Activated CD8-positive, alpha-beta memory T cell treated with anti-CD3 and anti-CD28 coated beads, Interleukin-2, amount 10 ng/mL, durations not matched to agents 7 days and 5 days (primary cell): Measurements from ENCODE around the gene TPGS1. TPM values are rescaled to one million over a fixed set of nuclear protein-coding genes. Genes with fewer than 3 reads are reported as not detected.

Experiments used
- ATAC-seq: fragments of 150-1000 bp; cut with Tn5 transposase; one replicate; pipeline ENCODE4 v1.10.0; 2021; ENCODE audit warnings: moderate library complexity
- CTCF ChIA-PET: fragments of 350-600 bp; sonication (Branson Sonifier 250); formaldehyde crosslinking; loops from one replicate; lab custom pipeline; 2021; ENCODE audit warnings: antibody characterized with exemption; lab: Charles Lee
- DNase-seq: peaks from one replicate; pipeline ENCODE4 v3.0.0-alpha.2; 2020
- H3K27ac Mint-ChIP-seq: one replicate; pipeline ENCODE4 v1.8.0; 2021; ENCODE audit warnings: mild to moderate bottlenecking, mixed read lengths
- H3K27me3 Mint-ChIP-seq: one replicate; pipeline ENCODE4 v1.8.0; 2021; ENCODE audit warnings: mixed read lengths
- H3K36me3 Mint-ChIP-seq: one replicate; pipeline ENCODE4 v1.8.0; 2021; ENCODE audit warnings: mild to moderate bottlenecking, mixed read lengths
- H3K4me1 Mint-ChIP-seq: one replicate; pipeline ENCODE4 v1.8.0; 2021; ENCODE audit warnings: mixed read lengths
- H3K4me3 Mint-ChIP-seq: one replicate; pipeline ENCODE4 v1.8.0; 2021; ENCODE audit warnings: mild to moderate bottlenecking, moderate library complexity, mixed read lengths
- H3K9me3 Mint-ChIP-seq: one replicate; pipeline ENCODE4 v1.8.0; 2022; ENCODE audit warnings: low read depth, mixed read lengths
- total RNA-seq, 2 experiments: library from RNA; stranded (reverse); gene quantifications; one replicate each; pipeline ENCODE4 v1.2.3, GENCODE V29; 2021

The TPGS1 gene
- total RNA-seq, 2 experiments from 2014 or later: 19.4 to 21.6 TPM

DNA sequence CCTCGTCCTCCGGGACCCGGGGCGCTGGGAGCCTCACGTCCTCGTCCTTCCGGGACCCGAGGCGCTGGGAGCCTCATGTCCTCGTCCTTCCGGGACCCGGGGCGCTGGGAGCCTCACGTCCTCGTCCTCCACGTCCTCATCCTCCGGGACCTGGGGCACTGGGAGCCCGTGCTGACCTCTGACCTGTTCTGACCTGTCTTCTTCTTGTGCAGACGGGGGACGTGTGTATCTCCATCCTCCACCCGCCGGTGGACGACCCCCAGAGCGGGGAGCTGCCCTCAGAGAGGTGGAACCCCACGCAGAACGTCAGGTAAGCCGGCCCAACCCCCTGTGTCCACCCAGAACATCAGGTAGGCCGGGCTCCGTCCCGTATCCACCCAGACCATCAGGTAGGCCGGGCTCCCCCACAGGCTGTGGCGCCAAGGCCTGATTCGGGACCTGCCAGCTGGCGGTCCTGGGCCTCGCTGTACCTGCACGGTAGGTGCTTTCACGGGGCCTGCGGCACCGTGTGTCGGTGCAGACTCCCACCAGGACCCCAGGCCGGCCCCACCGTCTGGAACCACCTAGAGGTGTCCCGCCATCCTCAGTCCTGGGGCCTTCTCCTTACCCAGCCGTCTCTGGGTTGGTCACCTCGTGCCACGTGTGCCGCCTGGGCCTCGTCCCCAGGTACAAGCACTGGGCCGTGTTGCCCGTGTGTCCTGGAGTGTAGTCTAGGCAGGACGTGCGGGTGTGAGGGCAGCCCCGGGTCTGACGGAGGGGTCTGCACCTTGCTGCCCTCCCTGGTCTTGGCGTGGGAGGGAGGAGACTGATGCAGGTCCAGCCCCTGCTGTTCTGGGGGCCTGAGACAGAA lies 29.0 kb downstream of the TPGS1 start:
- H3K4me1 Mint-ChIP-seq: peaks cover 14% of the 10 kb centered on the region
- no peaks in the 10 kb centered on the region for H3K27me3 Mint-ChIP-seq
- H3K27ac Mint-ChIP-seq: no peak overlapping the region
- H3K9me3 Mint-ChIP-seq: no peaks in the 10 kb centered on the region
- CTCF ChIA-PET: no interaction called here
- no peak overlapping the region for H3K4me3 Mint-ChIP-seq
- DNase-seq (no peak), ATAC-seq (no peak)
- peaks cover 4% of the 10 kb centered on the region for H3K36me3 Mint-ChIP-seq

GRCh38 chr19:536881-537404 lies 29.6 kb downstream of the TPGS1 start:
- peaks cover 14% of the 10 kb centered on the region for H3K4me1 Mint-ChIP-seq
- no peak for ATAC-seq
- H3K27ac Mint-ChIP-seq: no peak overlapping the region
- DNase-seq: no peak
- no peaks in the 10 kb centered on the region for H3K27me3 Mint-ChIP-seq
- no peaks in the 10 kb centered on the region for H3K9me3 Mint-ChIP-seq
- no peak overlapping the region for H3K4me3 Mint-ChIP-seq
- peaks cover 4% of the 10 kb centered on the region for H3K36me3 Mint-ChIP-seq
- CTCF ChIA-PET: no interaction called here

DNA sequence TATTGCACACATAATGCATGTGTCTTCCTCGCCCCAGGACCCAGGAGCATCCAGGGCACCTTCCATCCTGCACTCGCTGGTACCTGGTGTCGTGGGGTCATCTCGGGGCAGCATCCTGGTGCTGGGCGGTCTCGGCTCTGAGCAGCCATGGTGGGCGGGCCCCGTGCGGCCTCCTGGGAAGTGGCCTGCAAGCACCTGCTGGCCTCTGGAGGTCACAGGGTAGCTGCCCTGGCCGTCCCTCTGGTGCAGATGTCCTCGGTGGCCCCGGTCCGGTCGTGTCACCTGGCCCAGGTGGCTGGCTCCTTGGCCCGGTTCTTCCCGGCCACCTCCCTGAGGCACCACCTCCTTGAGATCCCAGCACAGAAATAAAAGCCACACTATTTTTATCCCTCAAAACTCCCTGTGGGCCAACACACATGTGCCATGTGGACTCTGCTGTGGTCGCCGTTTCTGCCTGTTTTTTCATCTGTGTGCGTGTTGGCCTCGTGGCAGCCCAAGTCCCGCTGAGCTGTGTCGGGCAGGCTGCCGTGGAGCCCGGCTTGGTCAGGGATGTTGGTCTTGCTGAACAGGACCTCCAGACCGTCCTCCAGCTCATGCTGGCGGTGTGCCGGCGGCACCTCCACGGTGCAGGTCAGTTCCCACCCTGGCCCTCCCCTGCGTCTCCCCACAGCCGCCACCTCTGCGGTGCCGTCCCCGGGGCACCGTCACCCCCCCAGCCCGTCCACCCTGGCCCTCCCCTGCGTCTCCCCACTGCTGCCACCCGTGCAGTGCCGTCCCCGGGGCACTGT lies 31.5 kb downstream of the TPGS1 start:
- no peaks in the 10 kb centered on the region for H3K27me3 Mint-ChIP-seq
- no peak overlapping the region for H3K4me3 Mint-ChIP-seq
- H3K36me3 Mint-ChIP-seq: peaks cover 6% of the 10 kb centered on the region
- DNase-seq (no peak), ATAC-seq (no peak)
- CTCF ChIA-PET: interaction anchor here (0.6 kb wide), 1 partner anchor 48 kb away, joined by 3 read pairs; no protein-coding TSS in a partner anchor
- peaks cover 13% of the 10 kb centered on the region for H3K4me1 Mint-ChIP-seq
- H3K9me3 Mint-ChIP-seq: no peaks in the 10 kb centered on the region
- no peak overlapping the region for H3K27ac Mint-ChIP-seq

DNA sequence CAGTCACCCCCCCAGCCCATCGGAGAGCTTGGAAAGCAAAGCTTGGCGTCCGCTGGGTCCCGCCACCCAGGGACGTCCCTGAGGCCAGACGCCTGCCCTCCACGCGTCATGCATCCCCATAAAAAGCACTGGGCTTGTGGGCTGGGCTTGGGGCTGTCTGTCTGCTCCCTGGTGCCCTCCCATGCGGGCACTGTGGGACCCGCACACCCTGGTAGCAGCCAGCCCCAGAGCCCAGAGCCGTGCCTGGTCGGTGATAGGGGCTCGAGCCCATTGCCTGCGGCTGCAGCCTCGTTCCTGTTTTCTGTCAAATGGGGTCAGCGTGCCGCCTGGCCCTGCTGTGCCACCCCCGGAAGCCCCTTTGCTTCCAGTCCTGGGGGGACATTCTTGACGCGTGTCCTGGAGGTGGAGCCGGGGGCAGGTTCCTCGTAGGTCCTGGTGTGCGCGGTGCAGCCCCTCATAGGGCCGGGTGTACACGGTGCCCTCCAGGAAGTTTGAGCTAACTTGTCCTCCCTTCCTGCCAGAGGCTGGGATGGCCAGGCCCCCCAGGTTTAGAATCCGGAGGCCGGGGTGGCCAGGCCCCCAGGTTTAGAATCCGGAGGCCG lies 32.2 kb downstream of the TPGS1 start:
- Mint-ChIP-seq H3K4me1 (peaks cover 15% of the 10 kb centered on the region), H3K36me3 (peaks cover 6% of the 10 kb centered on the region)
- ATAC-seq: no peak

DNA sequence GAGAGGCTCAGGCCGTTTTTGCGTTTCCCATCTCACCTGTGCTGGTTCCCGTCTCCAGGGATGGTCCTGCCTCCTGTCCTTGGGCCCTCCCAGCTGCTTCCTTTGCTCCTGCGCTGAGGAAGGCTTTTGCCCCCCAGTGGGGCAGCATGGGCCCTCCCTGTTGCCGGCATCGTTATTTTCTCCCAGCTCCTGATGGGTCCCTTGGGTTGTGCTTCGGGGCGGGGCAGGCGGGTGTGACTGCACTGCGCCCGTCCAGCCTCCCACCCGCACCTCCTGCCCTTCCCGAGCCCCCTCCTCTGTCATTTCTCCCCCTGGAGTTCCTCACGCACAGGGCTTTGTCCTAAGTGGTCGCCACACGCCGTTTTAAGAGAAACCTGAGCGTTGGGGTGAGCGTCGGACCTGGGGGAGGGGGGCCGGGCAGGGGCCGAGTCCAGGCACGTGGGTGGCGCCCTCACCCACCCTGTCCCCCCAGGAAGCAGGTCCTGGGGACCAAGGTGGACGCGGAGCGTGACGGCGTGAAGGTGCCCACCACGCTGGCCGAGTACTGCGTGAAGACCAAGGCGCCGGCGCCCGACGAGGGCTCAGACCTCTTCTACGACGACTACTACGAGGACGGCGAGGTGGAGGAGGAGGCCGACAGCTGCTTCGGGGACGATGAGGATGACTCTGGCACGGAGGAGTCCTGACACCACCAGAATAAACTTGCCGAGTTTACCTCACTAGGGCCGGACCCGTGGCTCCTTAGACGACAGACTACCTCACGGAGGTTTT lies 33.8 kb downstream of the TPGS1 start:
- peaks cover 6% of the 10 kb centered on the region for H3K36me3 Mint-ChIP-seq
- no peak overlapping the region for H3K27ac Mint-ChIP-seq
- no peak overlapping the region for H3K4me3 Mint-ChIP-seq
- no peaks in the 10 kb centered on the region for H3K9me3 Mint-ChIP-seq
- H3K4me1 Mint-ChIP-seq: peaks cover 20% of the 10 kb centered on the region
- DNase-seq (no peak), ATAC-seq (no peak)
- CTCF ChIA-PET: interaction anchor here (0.5 to 2.7 kb wide), 2 partner anchors 19 to 30 kb away, joined by 3 to 8 read pairs; no protein-coding TSS in a partner anchor
- H3K27me3 Mint-ChIP-seq: no peaks in the 10 kb centered on the region

More for the DNA sequence above, 32.2 kb downstream of the TPGS1 start:
- no peak for DNase-seq
- CTCF ChIA-PET: no interaction called here
- H3K27ac Mint-ChIP-seq: no peak overlapping the region
- no peaks in the 10 kb centered on the region for H3K27me3 Mint-ChIP-seq
- H3K9me3 Mint-ChIP-seq: no peaks in the 10 kb centered on the region
- no peak overlapping the region for H3K4me3 Mint-ChIP-seq

GRCh38 chr19:541699-542098 lies 34.4 kb downstream of the TPGS1 start:
- Mint-ChIP-seq H3K4me1 (peaks cover 20% of the 10 kb centered on the region), H3K27me3 (no peaks in the 10 kb centered on the region), H3K9me3 (no peaks in the 10 kb centered on the region), H3K27ac (no peak overlapping the region), H3K36me3 (peaks cover 6% of the 10 kb centered on the region), H3K4me3 (no peak overlapping the region)
- CTCF ChIA-PET: interaction anchor here (0.6 to 3.7 kb wide), 3 partner anchors 10 to 62 kb away, joined by 3 to 18 read pairs (median 8); partner anchors contain the start of gene CDC34
- ATAC-seq: no peak
- DNase-seq: no peak

DNA sequence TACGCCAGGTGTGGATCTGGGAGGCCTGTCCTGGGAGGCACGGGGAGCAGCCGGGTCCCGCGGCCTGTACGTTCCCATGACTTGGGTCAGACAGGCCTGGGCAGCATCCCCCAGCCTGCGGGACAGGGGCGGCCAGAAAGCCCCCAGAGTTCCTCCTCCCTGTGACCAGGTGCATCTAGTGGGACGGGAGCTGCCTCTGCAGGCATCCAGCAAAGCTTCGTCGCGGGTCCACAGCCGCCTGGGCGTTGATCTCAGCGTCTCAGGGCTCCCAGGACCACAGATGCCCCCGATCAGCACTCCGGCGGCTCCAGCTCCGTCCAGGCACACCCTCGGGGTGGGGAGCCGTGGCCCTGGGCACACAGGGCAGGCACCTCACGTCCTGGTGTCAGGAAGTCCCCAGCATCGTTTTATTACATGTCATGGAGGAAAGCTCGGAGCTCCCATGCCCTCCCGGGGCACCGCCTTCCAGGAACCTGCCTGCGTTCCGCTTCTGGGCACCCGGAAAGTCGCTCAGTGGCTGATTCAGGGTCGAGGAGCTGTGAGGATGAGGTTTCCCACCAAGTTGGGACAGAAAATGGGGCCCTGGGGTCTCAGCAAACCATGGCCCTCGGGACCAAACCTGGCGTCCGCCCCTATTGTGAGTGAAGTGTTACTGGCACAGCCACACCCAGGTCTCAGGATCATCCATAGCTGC lies 35.0 kb downstream of the TPGS1 start:
- no peak for DNase-seq
- no peak for ATAC-seq
- Mint-ChIP-seq H3K27me3 (no peaks in the 10 kb centered on the region), H3K9me3 (no peaks in the 10 kb centered on the region), H3K4me1 (peaks cover 20% of the 10 kb centered on the region), H3K36me3 (peaks cover 4% of the 10 kb centered on the region), H3K4me3 (no peak overlapping the region), H3K27ac (no peak overlapping the region)
- CTCF ChIA-PET: interaction anchor here (0.6 to 3.7 kb wide), 4 partner anchors 10 to 63 kb away, joined by 3 to 18 read pairs (median 6); partner anchors contain the start of gene CDC34

DNA sequence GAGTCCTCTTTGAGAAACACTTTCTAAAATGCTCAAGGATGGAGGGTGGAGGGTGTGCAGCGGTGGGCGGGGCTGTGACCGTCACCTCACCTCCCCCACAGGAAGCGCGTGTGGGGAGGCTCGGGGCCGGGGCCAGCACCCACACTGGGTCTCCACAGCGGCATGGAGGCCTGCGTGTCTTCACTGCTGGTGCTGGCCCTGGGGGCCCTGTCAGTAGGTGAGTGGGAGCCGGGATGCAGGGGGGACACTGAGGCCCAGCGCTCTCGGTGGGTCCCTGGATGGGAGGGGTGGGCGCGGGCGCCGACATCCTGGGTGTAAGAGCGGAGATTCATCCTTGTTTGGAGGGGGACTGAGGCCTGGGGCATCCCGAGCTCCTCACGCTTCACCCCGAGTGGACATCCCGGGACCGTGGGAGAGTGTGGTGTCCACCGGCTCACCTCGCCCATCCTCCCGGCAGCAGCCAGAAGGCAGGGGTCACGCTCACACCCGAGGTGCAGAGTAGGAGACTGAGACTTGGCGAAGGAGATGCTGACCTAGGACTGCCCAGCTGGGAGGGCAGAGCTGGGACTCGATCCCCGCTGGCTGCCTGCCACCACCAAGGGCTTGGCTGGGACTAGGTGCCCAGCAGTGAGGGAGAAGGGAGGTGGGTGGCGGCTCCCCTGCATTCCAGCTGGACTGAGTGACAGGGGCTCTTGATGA lies 36.8 kb downstream of the TPGS1 start, which contains the start of gene GZMM:
GZMM (plus strand) TSS at position 144 of the 699 bp plus-strand sequence; CDS start at position 163, 19 bp downstream.
- no peaks in the 10 kb centered on the region for H3K9me3 Mint-ChIP-seq
- H3K4me3 Mint-ChIP-seq: peak within 1 kb of the TSS; percentile 83
- CTCF ChIA-PET: interaction anchor here (1.1 to 3.7 kb wide), 3 partner anchors 12 to 38 kb away, joined by 5 to 18 read pairs (median 5); partner anchors contain the start of gene CDC34
- H3K36me3 Mint-ChIP-seq: peaks cover 2% of the 10 kb centered on the region
- H3K27ac Mint-ChIP-seq: peak within 1 kb of the TSS; percentile 91
- DNase-seq (peak; percentile 85), ATAC-seq (peak; percentile 94)
- no peaks in the 10 kb centered on the region for H3K27me3 Mint-ChIP-seq
- peaks cover 20% of the 10 kb centered on the region for H3K4me1 Mint-ChIP-seq

DNA sequence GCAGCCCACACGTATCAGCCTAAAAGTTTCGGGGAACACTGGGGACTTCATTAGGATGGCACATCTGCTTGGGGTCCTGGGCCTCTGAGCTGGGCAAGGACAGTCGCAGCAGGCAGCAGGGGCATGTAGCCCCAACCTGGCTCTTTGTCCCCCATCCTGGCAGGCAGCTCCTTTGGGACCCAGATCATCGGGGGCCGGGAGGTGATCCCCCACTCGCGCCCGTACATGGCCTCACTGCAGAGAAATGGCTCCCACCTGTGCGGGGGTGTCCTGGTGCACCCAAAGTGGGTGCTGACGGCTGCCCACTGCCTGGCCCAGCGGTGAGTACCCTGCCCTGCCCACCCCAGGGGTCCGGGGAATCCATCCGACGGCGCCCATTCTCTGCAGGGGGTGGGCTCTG lies 39.8 kb downstream of the TPGS1 start:
- peaks cover 2% of the 10 kb centered on the region for H3K36me3 Mint-ChIP-seq
- no peak for DNase-seq

DNA sequence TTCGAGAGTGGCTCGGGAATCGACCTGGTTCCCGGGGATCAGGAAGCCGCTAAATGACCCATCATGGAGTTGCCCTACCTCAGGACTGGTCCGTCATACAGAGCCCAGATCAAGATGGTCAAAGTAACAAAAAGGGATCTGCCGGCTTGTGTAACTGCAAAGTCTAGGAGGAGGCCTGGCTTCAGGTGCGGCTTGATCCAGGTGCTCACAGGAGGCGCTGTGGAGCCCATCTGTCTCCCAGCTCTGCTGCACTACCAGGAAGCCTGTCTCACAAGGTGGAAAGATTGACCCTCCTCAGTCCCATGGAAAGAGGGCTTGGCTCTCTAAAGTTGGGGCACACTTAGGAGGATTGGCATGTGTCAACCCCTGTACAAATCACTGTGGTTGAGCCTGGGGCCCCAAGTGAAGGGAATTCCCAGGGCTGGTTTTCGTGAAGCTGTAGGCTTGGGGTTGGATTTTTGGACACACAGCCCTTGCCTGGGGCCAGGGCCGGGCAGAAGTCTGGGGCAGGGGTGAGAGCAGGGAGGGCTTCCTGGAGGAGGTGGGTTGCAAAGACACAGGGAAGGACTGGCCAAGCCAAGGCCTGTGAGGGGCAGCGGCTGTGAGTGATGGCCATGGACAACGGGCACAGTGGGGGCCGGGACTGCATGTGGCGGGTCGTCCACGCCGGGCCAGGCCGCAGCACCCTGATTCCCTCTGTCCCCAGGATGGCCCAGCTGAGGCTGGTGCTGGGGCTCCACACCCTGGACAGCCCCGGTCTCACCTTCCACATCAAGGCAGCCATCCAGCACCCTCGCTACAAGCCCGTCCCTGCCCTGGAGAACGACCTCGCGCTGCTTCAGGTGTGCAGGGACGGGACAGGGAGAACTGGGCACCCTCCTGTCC lies 40.8 kb downstream of the TPGS1 start:
- Mint-ChIP-seq H3K4me3 (no peak overlapping the region), H3K27me3 (no peaks in the 10 kb centered on the region), H3K27ac (no peak overlapping the region), H3K36me3 (peaks cover 2% of the 10 kb centered on the region), H3K4me1 (peaks cover 19% of the 10 kb centered on the region), H3K9me3 (no peaks in the 10 kb centered on the region)
- CTCF ChIA-PET: no interaction called here
- no peak for DNase-seq
- no peak for ATAC-seq

More for the DNA sequence above, 39.8 kb downstream of the TPGS1 start:
- CTCF ChIA-PET: no interaction called here
- Mint-ChIP-seq H3K9me3 (no peaks in the 10 kb centered on the region), H3K27me3 (no peaks in the 10 kb centered on the region), H3K4me1 (peaks cover 20% of the 10 kb centered on the region), H3K4me3 (no peak overlapping the region), H3K27ac (no peak overlapping the region)
- ATAC-seq: no peak
